Skeletal muscle cell (primary cell): ENCODE results near the gene PAX5.

Source experiments
- DNase-seq: peaks from one replicate; pipeline ENCODE4 v3.0.0-alpha.2; 2010; ENCODE audit warnings: low read depth
- H3K4me3 ChIP-seq: 2 replicates; pipeline ENCODE4 v1.5.1; 2011; ENCODE audit warnings: low read depth, mild to moderate bottlenecking, control low read depth, low read length, moderate library complexity

The PAX5 gene

GRCh38 chr9:37038302-37038942 lies 4.4 kb upstream of the PAX5 start:
- DNase-seq = no peak

DNA sequence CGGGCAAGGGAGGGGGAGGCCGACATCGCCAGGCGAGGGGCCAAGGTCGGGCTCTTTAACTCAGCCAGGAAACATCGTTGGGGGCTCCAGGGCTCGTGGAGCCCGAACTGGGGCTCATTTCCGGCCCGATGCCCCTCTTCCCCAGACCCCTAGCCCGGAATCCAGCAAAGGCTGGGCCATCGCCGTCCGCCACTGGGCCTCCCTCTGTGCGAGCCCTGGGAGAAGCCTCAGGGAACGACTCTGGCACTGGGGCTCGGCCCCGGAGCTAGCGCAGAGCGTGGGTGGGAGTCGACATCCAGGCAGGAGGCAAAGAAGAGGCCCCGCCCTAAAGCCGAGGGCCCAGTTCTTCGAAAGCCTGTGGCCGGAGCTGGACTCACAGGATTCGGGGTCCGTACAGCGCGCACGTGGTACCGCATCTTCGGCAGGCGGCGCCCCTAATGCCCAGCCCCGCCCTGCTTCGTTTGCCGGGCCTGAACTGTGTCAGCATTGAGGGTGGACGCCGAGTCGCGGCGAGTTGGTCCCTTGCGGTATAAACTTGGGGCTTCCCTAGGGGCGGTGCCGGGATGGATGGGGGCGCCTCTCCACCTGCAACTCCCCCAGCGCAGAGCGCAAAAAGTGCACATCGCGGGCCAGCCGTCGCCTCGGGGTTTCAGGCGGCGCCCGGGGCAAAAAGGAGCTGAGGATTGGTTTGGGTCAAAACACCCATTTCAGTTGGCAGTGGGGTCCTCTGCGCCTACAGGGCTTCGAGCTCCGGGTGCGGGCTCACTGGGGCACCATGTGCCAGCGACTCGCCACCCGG lies 3.6 kb upstream of the PAX5 start:
- peak overlapping the region; percentile 43 for H3K4me3 ChIP-seq
- no peak for DNase-seq

More at GRCh38 chr9:37038302-37038942, 4.4 kb upstream of the PAX5 start:
- H3K4me3 ChIP-seq = no peak overlapping the region

GRCh38 chr9:37036776-37037502 lies 2.9 kb upstream of the PAX5 start:
- H3K4me3 ChIP-seq = peak overlapping the region; percentile 43
- no peak for DNase-seq

DNA sequence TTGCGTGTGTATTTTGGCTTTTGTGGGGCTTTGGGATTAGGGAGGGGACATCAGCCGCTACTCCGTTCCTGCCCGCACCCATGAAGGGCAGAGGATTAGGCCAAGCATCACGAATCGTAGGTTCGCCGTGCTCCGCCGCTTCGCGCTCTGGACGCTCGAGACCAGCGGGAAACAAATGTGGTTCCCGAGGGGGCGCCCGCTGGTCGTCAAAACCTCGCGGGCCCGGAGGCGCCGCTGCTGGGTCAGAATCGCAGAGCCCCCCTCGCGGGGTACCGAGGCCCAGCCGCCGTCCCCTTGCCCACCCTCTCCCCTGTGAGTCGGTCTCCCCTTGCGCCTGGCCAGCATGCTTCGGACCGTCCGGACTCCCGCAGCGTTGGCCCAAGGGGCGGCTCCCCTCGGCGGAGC lies 2.3 kb upstream of the PAX5 start:
- peak overlapping the region; percentile 43 for H3K4me3 ChIP-seq
- DNase-seq = no peak

GRCh38 chr9:37035648-37036370 lies 1.7 kb upstream of the PAX5 start:
- H3K4me3 ChIP-seq = no peak overlapping the region

GRCh38 chr9:37034938-37035647 lies 1.0 kb upstream of the PAX5 start:
- no peak overlapping the region for H3K4me3 ChIP-seq
- DNase-seq = no peak

More at GRCh38 chr9:37035648-37036370, 1.7 kb upstream of the PAX5 start:
- no peak for DNase-seq

DNA sequence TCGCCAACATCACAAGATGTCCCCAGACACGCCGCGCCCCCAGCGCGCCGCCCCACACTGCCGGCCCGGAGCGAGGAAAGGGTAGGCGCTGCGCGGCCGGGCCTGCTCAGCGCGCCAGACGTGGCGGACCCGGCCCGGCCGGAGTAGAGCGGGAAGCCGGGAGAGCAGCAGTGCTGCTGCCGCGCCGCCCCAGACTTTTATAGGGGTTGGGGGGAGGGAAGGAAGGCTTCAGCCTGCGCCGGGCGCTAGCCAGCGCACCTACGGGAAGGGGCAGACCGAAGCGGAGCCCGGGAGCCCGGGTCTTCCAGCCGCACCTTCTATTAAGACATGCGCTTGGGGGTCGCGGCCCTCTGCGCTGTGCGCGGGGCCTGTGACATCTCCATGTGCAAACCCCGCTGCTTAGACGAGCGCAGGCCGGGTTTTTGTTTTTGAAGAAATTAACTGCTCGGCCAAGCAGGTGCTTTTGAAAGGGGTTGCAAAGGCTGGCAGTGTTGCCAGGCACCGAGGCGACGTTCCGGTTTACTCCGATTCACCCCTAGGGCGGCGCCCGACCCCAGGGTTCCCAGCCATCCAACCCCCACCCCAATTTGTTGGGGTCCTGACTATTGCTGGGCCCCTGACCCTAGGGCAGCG lies 353 bp upstream of the PAX5 start:
- DNase-seq = no peak
- peak overlapping the region; percentile 15 for H3K4me3 ChIP-seq

DNA sequence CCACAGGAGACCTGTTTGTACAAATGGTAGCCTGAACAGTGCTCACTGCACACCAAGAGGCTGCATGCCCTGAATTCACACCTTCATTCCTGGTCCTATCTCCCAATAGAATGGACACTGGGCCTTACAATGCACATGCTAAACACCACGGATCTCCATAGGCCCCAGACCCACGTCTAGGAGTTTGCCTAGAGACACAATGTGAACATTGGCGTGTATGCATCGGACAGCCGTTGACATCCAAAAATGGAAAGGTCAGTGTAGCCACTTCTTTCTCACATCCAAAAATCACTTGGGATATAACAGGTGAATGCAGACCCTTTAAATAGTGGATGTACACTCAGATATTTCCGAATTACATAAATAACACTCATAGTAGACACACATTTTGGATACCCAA lies 927 bp downstream of the PAX5 start:
- H3K4me3 ChIP-seq = no peak overlapping the region
- DNase-seq = no peak

DNA sequence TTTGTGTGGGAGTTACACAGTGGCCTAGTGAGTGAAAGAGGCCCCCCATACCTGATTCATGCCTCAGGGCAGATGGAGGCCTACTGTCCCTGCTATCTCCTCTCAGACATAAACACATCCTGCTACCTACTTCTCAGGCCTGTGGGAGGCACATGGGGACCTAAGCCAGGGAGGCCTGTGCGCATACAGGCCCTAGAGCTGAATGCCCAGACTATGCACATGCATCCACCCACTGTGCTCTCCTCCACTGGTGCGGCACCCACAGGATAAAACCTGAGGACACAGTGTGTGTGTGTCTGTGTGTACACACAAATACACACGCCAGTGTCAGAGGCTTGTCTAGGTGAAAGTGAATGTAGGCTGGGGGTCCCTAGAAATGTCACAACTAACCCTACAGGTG lies 1.4 kb downstream of the PAX5 start:
- no peak for DNase-seq

DNA sequence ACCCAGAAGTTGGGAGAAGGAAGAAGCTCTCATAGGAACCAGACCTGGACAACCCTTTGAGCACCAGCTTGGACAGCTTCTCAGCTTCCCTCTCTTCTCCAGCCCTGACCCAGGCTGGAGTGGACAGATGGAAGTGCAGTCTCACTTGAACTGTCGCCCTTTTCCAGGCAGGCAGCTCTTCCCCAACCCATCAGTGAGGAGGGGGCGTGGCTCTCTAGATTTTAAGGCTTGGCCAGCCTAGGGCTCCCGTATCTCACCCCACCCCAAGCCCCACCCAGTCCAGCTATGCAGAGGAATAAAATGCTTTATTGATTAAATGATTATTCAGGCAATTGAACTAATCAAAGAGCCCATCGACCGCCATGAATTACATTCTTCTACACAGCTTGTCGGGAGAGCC lies 2.2 kb downstream of the PAX5 start:
- DNase-seq = no peak
- H3K4me3 ChIP-seq = no peak overlapping the region

More for the DNA sequence above, 1.4 kb downstream of the PAX5 start:
- no peak overlapping the region for H3K4me3 ChIP-seq

DNA sequence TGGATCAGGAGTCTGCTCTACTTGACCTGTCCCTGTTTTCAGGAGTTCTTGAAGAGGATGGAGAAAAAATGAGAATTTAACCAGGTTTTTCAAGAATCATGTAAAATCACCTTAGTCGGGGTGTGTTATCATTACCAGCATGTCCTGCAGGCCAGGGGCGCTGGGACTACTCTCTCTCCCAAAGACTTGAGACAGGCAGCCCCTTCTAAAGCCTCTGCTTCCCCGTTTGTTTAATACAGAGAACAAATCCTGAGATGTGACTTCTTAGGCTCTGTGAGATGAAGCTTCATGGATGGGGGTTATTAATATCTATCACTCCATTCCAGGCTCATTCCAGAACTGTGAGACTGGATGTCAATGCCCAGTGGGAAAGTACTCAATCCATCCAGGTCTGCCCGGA lies 3.0 kb downstream of the PAX5 start:
- DNase-seq = no peak
- no peak overlapping the region for H3K4me3 ChIP-seq

GRCh38 chr9:37030611-37030939 lies 3.5 kb downstream of the PAX5 start:
- H3K4me3 ChIP-seq = no peak overlapping the region
- DNase-seq = no peak

- DNase-seq = no peak
- no peak overlapping the region for H3K4me3 ChIP-seq
Observed at GRCh38 chr9:37029776-37030610, 4.1 kb downstream of the PAX5 start.

DNA sequence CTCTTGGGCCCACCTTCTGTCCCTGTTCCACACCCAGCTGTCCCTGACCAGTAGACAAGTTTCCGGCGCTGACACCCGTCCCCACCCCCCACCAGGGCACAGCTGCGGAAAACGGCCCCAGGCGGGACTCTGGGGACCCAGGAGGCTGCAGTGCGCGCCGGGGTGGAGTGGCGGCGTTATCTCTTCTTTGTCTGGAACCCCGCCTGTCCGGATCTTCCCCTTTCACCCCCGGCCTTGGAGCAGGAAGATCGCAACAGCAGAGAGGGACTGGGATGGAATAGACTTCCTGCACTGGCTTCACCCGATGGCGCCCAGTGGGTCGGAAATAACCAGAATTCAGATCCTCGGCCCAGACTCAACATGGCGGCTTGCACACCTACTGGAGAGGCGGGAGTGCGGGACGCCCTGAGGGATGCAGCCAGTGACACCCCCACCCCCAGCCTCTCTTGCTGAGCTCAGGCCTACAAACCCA lies 4.7 kb downstream of the PAX5 start:
- no peak overlapping the region for H3K4me3 ChIP-seq

DNA sequence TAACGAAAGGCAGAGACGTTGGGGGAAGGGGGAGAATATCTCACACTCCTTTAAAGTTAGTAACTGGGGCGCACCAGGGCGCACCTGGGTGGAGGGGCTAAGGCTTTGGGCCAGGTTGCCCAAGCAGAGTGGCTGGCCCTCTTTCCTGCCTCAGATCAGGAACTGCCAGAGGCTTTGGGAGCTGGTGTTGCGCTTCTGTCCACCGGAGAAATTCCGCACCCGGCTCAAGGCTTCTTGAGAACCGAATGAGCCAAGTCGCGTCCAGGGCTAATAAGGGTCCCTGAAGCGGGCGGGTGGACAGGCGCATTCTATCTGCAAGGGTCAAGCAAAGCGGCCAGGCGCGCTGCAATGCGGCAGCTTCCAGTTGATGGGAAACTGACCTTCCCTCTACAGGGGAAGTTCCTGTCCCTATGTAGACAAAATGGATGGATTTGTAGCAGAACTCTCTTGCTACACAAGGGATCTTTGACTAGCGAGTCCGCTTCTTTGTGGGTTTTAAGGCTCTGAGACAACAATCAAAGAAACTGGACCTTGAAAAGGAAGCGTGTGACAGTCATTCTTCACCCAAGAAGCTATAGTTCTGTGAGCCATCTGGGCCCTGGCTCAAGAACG lies 5.5 kb downstream of the PAX5 start:
- no peak overlapping the region for H3K4me3 ChIP-seq
- no peak for DNase-seq

More for the DNA sequence above, 4.7 kb downstream of the PAX5 start:
- no peak for DNase-seq

- DNase-seq = peak; percentile 38
- no peak overlapping the region for H3K4me3 ChIP-seq
Observed at GRCh38 chr9:37027582-37028419, 6.3 kb downstream of the PAX5 start.
